HG02642 (cell line): Measurements from ENCODE around the gene OR51G2.
"Not testable (repeated sequence)": the region's sequence is repeated elsewhere in the genome, so short reads cannot be mapped to it uniquely, and the experiment has no call there.

Experiments used
- ATAC-seq: cut with Tn5 transposase; IDR thresholded peaks from one replicate; pipeline ENCODE4 v1.9.1; 2021; ENCODE audit warnings: mild to moderate bottlenecking; ENCODE audit not compliant: unreplicated experiment, poor library complexity

OR51G2 gene, protein sequence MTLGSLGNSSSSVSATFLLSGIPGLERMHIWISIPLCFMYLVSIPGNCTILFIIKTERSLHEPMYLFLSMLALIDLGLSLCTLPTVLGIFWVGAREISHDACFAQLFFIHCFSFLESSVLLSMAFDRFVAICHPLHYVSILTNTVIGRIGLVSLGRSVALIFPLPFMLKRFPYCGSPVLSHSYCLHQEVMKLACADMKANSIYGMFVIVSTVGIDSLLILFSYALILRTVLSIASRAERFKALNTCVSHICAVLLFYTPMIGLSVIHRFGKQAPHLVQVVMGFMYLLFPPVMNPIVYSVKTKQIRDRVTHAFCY

GRCh38 chr11:4919250-4919649 lies at the start of gene OR51G2:
Gene OR51G2, minus strand, starts transcription at chr11:4919350. Its CDS starts 3,687 bp downstream, at chr11:4915663.
- no peak for ATAC-seq

- ATAC-seq = no peak
Measured at GRCh38 chr11:4962816-4963215, 43.7 kb upstream of the OR51G2 start.

DNA sequence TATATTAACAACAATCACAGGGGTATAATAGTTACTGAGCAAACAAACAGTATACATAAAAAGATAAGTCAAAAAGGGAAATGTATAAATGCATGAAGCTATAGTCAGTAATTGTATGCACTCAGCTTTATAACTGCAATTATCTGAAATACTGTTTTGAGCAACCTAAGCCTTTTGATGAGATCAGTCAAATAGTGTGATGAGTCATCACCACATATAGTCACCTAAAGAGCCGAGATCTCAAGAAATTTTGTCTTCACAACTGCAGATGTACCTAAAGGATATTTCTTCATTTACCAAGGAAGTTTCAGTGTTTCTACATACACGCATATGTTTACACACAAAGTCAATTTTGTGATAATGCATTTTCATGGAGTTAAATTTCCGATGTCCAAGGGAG lies 41.7 kb upstream of the OR51G2 start:
- ATAC-seq = no peak

GRCh38 chr11:4957396-4957795 lies 38.2 kb upstream of the OR51G2 start:
- no peak for ATAC-seq

DNA sequence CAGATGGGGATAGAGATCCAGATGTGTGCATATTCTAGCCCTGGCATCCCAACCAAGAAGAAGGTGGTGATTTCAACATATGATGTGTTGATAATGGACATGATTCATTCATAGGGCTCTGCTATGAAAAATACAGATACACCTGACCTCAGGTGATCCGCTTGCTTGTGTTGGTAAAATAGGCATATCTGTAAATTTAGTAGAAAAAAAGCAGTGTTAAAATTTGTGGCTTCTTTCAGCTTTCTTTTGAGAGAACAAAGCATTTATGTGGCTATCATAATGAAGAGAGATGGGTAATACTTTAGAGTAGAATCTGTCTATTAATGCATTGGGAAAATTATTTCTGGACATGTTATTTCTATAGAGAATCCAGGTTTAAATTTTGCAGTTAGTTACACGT lies 36.5 kb upstream of the OR51G2 start, which contains the start of gene OR51A2:
Gene OR51A2 (minus strand): TSS at position 101 of the 400 bp plus-strand sequence. CDS start 0 bp downstream, at position 101.
- ATAC-seq = not testable (repeated sequence)

GRCh38 chr11:4947505-4947904 lies 28.4 kb upstream of the OR51G2 start, which contains the start of gene OR51A4:
Gene OR51A4, minus strand, starts transcription at chr11:4947605. Its CDS starts 505 bp downstream, at chr11:4947100.
- no peak for ATAC-seq

DNA sequence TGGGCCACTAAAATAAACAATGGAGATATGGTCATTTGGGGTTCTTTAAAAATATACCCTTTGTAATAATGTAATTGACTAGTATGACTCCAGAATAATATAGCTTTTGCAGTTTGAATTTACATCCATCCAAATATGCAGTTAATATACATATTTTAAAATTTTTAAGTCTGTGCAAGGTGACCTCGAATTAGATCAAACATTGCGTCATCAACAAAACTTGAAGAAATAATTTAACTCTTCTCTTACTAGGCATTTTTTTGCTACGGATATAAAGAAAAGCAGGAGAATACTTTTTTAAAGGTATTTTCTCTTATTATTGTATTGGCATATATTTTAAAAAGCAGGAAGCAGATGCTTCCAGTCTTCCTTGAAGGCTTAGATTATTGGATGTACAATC lies 17.6 kb upstream of the OR51G2 start:
- no peak for ATAC-seq

DNA sequence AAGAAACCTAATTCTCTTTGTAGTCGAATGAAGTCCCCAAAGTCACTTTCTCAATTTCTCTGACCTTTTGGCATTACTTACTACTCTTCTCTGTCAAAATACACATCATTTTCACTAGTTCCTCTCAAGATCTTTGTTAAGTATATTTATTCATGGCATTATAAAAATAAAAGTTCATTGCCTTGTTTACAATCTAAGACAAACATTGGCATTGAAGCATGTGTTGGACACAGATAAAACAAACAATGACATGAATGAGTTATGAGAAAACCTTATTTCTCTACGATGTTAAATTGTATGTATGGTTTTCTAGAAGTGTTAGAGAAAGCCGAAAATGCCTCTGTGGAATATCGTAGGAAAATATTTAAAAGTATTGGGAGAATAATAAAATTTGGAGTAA lies 13.6 kb upstream of the OR51G2 start:
- ATAC-seq = no peak

DNA sequence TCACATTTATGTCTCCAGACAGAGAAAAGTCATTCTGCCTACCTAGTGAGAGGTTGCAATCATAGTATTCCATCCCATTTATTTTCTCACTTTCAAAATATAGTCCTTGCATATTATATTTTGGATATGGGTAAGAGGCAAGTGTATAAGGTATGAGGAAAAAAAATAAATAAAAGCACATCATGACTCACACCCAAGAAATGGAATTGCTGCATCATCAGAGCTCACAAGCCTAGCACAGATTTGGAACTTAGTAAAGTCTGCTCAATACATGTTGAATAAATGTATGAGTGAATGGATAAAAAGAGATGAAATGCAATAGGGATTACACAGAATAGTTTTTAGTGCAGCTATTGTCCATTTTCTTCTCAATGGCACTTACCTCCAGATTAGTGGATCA lies 7.5 kb upstream of the OR51G2 start:
- no peak for ATAC-seq

- ATAC-seq = no peak
Measured at GRCh38 chr11:4924239-4924638, 5.1 kb upstream of the OR51G2 start, which contains the start of gene OR51G1. Gene OR51G1, minus strand, starts transcription at chr11:4924339. Its CDS starts 0 bp downstream, at chr11:4924339.

- no peak for ATAC-seq
Measured at GRCh38 chr11:4922304-4922703, 3.2 kb upstream of the OR51G2 start.

DNA sequence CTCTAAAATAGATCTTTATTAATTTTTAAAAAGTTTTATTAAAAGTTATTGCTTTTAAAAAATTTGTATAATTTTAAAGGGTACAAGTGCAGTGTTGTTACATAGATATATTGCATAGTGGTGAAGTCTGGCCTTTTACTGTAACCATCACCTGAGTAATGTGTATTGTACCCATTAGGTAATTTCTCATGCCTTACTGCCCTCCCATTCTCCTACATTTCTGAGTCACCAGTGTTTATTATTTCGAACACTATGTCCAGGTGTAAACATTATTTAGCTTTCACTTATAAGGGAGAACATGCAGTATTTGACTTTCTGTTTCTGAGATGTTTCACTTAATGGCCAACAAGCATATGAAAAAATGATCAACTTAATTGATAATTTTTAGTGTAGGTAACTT lies 2.6 kb upstream of the OR51G2 start:
- ATAC-seq = no peak

DNA sequence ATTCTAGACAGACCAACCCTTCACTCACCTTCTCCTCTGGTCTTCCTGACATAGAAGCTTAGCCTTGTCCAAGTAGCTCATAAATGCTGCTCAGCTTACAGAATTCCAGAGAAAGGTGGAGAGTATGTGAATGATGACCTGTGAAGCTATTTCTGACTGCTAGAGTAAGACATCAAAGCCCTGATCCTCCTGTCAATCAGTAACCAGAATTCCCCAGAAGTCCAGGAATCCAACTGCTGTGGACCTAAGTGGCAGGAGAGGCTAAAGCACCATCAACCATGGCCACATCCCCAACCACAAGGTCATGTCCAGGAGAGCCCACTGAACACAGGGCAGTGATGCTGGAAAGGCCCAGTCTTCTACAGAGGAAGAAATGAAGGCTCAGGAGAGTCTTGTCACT lies 2.6 kb downstream of the OR51G2 start:
- no peak for ATAC-seq

DNA sequence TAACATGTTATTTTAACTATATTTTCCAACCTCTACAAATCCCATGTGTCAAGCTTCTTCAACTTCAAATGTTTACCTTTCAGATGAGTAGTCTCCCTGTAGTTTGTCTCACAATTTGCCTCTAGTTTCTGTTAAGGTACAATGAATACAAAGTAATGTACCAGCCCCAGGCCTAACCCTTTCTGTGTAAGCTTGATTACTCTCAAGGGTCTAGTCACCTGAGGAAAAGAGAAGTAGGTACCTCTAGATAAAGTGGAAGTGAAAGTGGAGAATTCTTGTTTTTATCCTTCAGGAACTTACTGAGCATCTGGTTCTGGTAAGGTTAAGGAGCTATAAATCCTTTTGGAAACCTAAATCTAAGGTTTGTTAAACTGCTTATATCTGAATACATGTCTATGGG lies 15.7 kb downstream of the OR51G2 start, which contains the start of gene OR51A7:
Gene OR51A7 (plus strand): TSS at position 300 of the 400 bp plus-strand sequence. CDS start 3,587 bp downstream, outside the sequence.
- ATAC-seq = no peak

DNA sequence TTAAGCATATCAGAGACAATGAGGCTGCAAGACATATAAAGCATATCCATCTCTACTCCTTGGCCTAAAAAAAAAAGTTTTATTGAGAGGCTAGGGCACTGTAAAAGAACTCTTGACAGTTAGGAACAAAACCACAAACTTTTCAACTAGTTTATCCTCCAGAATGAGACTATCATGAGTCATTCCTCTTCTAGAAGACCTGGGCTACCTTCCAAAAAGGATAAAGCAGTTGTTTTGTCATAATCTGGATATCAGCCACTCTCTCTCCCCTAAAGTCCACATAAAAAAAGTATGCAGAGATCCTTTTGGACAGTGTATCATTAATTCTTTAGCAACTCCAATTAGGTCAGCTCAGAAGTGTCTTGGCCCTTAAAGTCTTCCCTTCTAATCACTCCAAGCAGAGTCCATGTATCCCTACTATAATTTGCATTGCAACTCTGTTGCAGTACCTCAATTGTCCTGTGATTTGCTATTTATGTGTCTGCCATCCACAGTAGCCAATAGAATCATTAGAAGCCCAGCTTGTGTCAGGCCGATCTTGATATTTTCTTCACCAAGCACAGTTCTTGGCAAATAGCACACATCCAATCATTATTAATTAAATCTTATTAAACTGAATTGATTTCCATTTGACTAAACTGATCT lies 27.0 kb downstream of the OR51G2 start:
- ATAC-seq = no peak

DNA sequence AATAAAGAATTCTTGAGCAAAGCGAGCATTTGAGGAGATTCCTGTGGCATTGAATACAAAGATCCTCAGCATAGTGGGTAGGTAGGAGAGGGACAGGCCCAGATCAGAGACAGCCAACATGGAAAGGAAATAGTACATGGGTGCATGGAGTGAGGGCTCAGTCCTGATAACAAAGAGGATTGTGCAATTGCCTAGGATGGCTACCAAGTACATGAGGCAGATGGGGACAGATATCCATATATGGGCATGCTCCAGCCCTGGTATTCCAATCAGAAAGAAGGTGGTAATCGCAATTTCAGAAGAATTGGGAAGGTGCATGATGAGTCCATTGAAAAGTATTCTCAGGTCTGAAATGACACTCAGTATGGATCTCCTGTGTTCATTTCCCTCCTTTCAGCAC lies 28.9 kb downstream of the OR51G2 start:
- ATAC-seq = no peak

DNA sequence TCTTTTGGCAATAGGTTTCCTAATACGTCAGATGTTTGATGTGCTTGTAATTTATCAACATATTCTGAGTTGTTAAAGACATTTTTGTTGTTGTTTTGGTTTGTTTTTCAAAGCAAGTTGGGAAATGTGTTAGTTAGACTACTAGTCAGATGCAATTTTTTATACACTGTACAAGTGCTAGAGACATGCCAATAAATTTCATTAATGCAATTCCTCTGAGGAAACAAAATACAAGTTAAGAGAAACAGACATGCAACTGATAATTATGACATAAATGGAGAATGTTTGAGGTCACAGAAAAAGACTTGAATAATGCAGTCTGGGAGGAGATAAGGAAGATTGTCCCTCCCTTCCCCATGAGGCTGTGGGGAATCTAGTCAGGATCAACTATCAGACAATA lies 31.6 kb downstream of the OR51G2 start:
- no peak for ATAC-seq

DNA sequence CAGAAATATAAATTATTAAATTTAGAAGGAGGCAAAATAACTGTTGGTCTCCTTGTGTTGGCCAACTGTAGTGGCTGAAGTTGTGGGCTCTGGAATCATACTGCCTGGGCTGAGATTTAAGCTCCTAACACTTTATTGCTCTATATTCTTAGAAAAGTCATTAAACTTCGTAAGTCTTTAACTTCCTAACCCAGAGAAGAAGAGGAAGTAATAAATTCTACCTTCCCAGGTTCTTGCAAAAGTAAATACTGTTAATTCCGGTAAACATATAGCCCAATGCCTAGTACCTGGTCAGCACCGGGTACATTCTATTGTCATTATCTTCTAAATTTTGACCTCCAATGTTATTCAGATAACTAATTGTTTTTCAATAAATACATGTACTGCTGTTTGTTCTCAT lies 33.0 kb downstream of the OR51G2 start:
- no peak for ATAC-seq

- ATAC-seq = no peak
Measured at GRCh38 chr11:4884361-4884760, 34.8 kb downstream of the OR51G2 start.

DNA sequence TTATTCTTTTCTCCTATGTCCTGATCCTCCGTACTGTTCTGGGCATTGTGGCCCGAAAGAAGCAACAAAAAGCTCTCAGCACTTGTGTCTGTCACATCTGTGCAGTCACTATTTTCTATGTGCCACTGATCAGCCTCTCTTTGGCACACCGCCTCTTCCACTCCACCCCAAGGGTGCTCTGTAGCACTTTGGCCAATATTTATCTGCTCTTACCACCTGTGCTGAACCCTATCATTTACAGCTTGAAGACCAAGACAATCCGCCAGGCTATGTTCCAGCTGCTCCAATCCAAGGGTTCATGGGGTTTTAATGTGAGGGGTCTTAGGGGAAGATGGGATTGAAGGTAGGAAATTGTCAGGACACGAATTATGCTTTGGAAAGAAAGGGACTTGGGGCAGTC lies 36.6 kb downstream of the OR51G2 start:
- ATAC-seq = no peak

- no peak for ATAC-seq
Measured at GRCh38 chr11:4881860-4882500, 37.2 kb downstream of the OR51G2 start, which contains the start of gene OR51T1. Gene OR51T1, plus strand, starts transcription at chr11:4881900. Its CDS starts 0 bp downstream, at chr11:4881900.
